Measurements from ENCODE around the gene AKT1S1. TPM values are rescaled to one million over a fixed set of nuclear protein-coding genes. Genes with fewer than 3 reads are reported as not detected.

AKT1S1 gene
- total RNA-seq, 1 experiment from 2014 or later: 70.6 TPM

GRCh38 chr19:49874503-49875157 is 2.5 kb downstream of the AKT1S1 start:
- DNase-seq (ENCODE audit: low read depth, low spot score): no peak

More at GRCh38 chr19:49874503-49875157, 2.5 kb downstream of the AKT1S1 start:
- Histone ChIP-seq H4K20me1 (ENCODE audit: insufficient read depth) (no peaks in the 10 kb centered on the region), H3K9me2 (ENCODE audit: insufficient read depth) (no peaks in the 10 kb centered on the region), H3K27me3 (ENCODE audit: insufficient read depth, low read length) (no peaks in the 10 kb centered on the region), H2AFZ (ENCODE audit: low read depth, low read length, poor library complexity, severe bottlenecking) (no peak overlapping the region), H3K27ac (ENCODE audit: low read depth, low read length) (peak overlapping the region; percentile 98; the same call in 1 of the 2 replicates), H3K4me3 (replicated peaks in 1 of 2; ENCODE audit: low read depth in 1 of 2, low read length in 2 of 2) (peak overlapping the region; percentile 79 to 89), H3K4me1 (ENCODE audit: control insufficient read depth in 1 of 2, insufficient read depth in 2 of 2, low read length in 2 of 2) (peaks cover 20 to 43% of the 10 kb centered on the region in 2 experiments), H3K9me3 (ENCODE audit: control insufficient read depth in 1 of 2, insufficient read depth in 1 of 2, low read depth in 1 of 2, low read length in 2 of 2) (no peaks in the 10 kb centered on the region), H3K79me2 (ENCODE audit: insufficient read depth, low read length) (peaks cover 35% of the 10 kb centered on the region), H3K36me3 (ENCODE audit: control insufficient read depth in 1 of 2, insufficient read depth in 2 of 2, low read length in 2 of 2) (peaks cover 0 to 9% of the 10 kb centered on the region in 2 experiments; a peak in 1 of 4 replicates), H3K4me2 (ENCODE audit: low read length) (peak overlapping the region; percentile 99), H3K9ac (ENCODE audit: low read length) (peak overlapping the region; percentile 93; the same call in 1 of the 2 replicates)
- POLR2A ChIA-PET: no interaction called here
- CTCF ChIA-PET: no interaction called here
- BruUV-seq (replicated peaks): no TSS peak
- no peak for ATAC-seq
- TF ChIP-seq TCF7L2 (IDR thresholded peaks at IDR 0.05; ENCODE audit: borderline replicate concordance, extremely low read depth, insufficient read depth, insufficient read length) (no peak), ZNF274 (IDR thresholded peaks at IDR 0.05; ENCODE audit: low read depth, low read length) (no peak), ZBTB33 (IDR thresholded peaks at IDR 0.05; ENCODE audit: extremely low read depth, insufficient replicate concordance, low read length) (no peak), POLR2AphosphoS5 (IDR thresholded peaks at IDR 0.05; ENCODE audit: low read depth, low read length) (no peak), EGR1 (IDR thresholded peaks at IDR 0.05; ENCODE audit: low read depth) (no peak)
- RAD21 ChIA-PET (ENCODE audit: low non-redundant PET in 1 of 2, low total read pairs in 2 of 2, uncharacterized antibody in 2 of 2, unreplicated experiment in 2 of 2): no interaction called here
- intact Hi-C loops (cut with micrococcal nuclease): no loop called here
